SK-N-DZ (cell line): ENCODE data around the gene C2CD3. TPM values are rescaled to one million over a fixed set of nuclear protein-coding genes. Genes with fewer than 3 reads are reported as not detected.

Experiments
- DNase-seq: peaks from one replicate; pipeline ENCODE4 v3.0.0-alpha.2; 2015; ENCODE audit warnings: low spot score
- polyA plus RNA-seq, 2 experiments: library from polyadenylated mRNA; depleted of rRNA; stranded (reverse); fragments of >200 nt; gene quantifications; 2 replicates each; pipeline ENCODE4 v1.2.3, GENCODE V29; 2014

The C2CD3 gene
- 14.2 and 16.3 TPM in 2 replicates for polyA plus RNA-seq (2014; cell fraction: cytosol; rRNA removed)
- 5.4 and 9.6 TPM in 2 replicates for polyA plus RNA-seq (2014; cell fraction: nucleus; rRNA removed)

DNA sequence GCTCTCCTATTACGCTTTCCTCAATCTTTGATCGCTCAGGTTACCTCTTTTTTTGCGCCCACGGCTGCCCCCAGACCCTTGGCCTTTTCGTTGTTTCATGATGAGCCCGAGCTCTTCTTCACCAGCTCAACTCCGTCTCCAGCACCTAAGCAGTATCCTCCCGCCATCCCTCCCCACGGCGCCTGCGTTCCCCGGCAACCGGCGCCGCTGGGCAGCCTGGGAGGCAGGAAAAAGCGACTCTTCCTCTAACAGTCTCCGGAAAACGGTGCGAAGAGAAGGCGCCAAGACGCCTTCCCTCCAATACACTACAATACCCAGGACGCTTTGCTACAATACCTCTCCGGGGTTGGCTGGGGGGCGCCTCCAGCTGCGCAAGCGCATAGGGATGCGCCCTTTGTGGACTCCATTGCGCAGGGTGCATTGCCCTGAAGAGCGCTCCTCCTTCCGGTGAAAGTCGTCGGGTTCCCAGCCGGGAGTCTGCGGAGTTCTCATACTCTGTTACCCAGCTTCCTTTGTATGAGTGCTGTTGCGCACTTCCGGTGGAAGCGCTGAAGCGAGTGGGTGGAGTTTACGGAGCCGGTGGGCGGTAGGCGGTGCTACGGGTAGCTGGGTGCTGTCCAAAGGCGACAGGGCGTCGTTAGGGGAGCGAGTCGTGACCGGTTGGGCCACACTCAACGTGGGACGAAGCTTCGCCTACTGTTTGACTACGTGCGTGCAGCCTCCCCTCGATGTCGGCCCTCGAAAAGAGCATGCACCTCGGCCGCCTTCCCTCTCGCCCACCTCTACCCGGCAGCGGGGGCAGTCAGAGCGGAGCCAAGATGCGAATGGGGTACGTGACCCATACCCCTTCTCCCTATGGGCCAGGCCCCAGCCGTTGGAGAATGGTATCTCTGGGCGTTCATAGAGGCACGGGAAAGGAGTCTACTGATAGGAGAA is at the start of gene C2CD3, which contains the start of gene PPME1:
Gene C2CD3, minus strand, starts transcription at position 309 of the 936 bp plus-strand sequence. Its CDS starts 210 bp downstream, at position 99.
Gene PPME1, plus strand, starts transcription at position 596 of the 936 bp plus-strand sequence. Its CDS starts 133 bp downstream, at position 729.
- DNase-seq = peak; percentile 100

DNA sequence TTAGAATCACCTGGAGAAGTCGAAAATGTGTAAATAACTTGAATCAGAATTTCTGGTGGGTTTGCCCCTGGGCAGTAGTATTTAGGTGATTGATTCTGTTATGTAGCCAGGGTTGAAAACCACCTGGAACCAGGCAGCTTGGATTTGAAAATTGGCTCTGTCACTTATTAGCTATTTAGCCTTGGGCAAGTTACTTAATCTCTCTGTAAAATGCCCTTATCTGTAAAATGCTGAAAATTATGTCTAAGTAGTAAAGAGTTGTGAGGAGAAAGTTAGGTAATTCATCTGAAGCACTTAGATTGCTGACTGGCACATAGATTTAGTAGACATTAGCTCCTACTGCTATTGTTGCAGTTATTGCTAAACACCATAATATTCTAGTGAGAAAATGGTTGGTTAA is 49.6 kb upstream of the C2CD3 start:
- peak; percentile 79 for DNase-seq

DNA sequence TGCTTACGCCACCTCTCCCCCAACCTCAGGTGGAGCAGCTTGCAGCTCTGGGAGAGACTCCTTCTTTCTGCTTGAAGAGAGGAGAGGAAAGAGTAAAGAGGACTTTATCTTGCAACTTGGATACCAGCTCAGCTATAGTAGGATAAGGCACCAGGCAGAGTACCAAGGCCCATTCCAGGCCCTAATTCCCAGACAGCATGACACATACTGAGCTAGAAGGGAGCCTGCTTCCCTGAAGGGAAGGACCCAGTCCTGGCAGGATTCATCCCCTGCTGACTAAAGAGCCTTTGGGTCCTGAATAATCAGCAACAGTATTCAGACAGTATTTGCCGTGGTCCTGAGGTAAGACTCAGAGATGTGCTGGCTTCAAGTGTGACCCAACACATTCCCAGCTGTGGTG is 41.7 kb upstream of the C2CD3 start:
- no peak for DNase-seq

GRCh38 chr11:74208507-74208906 is 37.7 kb upstream of the C2CD3 start:
- DNase-seq = no peak

DNA sequence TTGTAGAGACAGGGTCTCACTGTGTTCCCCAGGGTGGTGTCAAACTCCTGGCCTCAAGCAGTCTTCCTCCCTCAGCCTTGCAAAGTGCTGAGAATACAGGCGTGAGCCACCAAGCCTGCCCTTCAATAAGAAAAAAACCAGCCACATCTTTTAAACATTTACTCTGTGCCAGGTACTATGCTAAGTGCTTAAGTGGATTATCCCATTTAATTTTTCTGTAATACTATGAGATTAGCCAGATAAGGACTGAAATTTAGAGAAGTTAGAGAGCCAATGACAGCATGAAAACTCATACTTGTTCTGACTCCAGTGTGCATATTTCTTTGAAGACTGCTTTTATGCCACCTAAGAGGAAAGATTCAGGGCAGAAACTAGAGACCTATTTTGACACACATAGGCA is 35.9 kb upstream of the C2CD3 start:
- DNase-seq = peak; percentile 68

- no peak for DNase-seq
These were observed 34.4 kb upstream of the C2CD3 start for GRCh38 chr11:74205181-74205580.

GRCh38 chr11:74204701-74205100 is 33.9 kb upstream of the C2CD3 start:
- DNase-seq = no peak

DNA sequence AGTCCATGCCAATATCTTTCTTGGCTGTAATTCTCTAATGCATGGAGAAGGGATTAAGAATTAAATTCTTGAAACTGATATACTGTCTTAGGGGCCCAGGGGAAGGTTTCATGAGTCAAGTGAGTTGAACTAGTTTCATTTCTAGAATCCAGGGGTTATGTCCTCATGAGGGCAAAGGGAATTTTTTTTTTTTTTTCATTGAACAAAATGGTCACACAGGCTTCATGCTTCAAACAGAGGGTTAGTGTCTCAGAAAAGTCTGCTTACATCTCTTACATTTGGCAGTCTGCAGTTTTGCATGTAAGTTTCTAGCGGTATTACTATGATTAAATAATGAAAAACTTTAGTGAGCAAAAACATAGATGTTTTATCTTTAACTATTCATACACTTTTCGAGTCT is 33.2 kb upstream of the C2CD3 start:
- no peak for DNase-seq

DNA sequence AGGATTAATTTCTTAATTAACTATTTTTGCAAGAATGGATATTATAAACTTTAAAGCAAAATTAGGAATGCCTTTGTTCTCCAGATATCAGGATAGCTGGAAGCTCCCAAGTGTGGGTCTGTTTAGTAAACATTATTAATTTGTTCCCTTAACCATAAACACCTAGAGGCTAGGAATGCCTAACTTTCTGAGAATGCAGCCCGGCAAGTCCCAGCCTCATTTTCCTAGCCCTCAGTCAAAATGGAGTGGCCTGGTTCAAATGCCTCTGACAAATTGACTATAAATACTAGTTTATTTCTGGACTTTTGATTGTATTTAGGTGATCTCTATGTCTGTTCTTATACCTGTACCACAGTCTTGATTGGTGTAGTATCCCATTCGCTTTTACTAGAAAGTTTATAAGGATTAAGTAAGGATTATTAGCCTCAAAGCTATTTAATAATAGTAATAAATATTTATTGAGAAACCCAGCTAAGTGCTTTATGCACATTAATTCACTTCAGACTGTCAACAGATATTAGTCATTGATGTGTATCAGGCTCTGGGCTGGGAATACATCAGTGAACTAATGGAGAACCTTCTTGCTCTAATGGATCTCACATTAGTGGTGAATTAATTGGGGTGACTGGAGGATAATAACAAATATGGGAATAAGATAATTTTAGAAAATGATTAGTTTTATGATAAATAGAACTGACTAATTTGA is 26.1 kb upstream of the C2CD3 start:
- DNase-seq = no peak

GRCh38 chr11:74195828-74196227 is 25.0 kb upstream of the C2CD3 start:
- DNase-seq = no peak

DNA sequence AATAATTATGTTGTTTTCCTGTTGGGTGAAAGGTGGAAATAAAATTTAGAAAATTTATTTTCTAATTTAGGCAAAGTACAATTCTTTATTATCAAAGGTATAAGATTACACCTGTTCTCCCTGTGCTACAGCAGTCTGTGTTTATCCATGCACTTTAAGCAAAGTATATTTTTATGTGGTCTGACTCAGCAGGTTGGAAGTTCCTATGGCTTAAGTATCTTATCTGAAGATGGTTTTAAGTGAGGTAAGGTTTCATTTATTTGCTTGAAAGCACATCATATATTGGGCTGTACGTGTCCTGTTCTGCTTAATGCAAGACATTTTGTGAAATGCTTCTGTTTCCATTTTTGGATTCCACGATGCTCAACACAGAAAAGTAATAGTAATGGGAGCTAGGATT is 14.9 kb upstream of the C2CD3 start:
- DNase-seq = no peak

DNA sequence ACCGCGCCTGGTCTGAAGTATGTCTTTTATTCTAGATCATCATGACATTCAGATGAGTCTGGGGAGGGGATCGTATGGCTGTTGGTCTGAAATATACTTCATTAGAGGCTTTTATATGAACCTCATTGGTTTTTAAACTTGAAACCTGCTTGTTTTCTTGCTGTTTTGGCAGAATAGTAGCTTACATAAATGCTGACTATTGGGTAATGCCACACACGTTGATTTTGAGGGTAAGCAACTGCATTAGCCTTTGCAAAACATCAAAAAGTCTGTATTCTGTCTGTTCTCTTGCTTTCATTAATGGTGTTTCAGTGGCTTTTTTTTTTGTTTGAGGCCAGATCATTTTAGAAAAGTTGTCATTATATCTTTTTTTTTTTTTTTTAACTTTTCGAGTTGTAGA is 14.5 kb upstream of the C2CD3 start:
- DNase-seq = no peak

- no peak for DNase-seq
These were observed 11.8 kb upstream of the C2CD3 start for GRCh38 chr11:74182635-74183034.

DNA sequence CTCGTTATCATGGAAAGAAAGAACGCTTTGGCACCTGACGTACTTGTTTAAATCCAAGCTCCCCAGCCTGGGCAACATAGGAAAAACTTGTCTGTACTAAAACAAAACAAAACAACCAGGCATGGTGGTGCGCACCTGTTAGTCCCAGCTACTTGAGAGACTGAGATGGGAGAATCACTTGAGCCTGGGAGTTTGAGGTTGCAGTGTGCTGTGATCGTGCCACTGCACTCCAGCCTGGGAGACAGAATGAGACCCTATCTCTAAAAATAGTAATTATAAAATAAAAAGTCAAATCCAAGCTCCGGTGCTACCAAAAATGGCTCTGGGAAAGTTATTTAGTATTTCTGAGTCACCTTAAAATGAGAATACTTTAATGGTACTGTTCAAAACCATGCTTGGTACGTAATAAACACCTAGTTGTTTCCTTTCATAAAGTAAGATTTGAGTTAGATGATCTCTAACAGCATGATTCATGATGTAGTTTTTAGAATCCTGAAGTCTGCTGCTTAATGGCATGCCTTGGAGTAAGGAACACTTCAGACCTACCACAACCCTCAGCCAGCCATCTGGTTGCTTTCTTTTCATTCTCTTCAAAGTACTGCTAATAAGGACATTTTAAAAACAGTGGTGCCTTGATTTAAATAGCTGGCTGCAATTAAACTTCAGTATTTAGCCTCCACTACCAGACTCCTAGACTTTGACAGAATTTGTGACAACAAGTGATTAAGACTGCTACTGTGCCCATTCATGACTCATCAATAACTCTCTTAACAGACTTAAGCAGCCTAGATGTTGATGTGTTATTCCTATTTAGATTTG is 8.6 kb upstream of the C2CD3 start:
- no peak for DNase-seq

- no peak for DNase-seq
These were observed 5.1 kb upstream of the C2CD3 start for GRCh38 chr11:74175920-74176319.

- no peak for DNase-seq
These were observed 1.2 kb upstream of the C2CD3 start for GRCh38 chr11:74171997-74172396.

DNA sequence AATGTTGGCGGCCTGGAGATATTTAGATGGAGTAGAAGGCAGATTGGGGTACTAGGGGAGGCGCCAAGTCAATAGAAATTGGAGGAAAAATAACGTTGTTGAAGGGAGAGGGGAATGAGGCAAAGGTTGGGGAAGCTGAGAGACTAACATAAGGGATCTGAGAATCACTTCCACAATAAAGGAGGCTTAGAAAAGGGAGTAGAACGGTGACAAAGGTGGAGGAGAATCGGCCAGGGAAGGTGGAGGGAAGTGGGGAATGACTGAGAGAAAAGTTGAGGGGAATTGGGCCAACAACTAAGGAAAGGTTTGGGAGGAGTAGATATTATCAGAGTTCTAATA is 797 bp upstream of the C2CD3 start:
- peak; percentile 6 for DNase-seq

DNA sequence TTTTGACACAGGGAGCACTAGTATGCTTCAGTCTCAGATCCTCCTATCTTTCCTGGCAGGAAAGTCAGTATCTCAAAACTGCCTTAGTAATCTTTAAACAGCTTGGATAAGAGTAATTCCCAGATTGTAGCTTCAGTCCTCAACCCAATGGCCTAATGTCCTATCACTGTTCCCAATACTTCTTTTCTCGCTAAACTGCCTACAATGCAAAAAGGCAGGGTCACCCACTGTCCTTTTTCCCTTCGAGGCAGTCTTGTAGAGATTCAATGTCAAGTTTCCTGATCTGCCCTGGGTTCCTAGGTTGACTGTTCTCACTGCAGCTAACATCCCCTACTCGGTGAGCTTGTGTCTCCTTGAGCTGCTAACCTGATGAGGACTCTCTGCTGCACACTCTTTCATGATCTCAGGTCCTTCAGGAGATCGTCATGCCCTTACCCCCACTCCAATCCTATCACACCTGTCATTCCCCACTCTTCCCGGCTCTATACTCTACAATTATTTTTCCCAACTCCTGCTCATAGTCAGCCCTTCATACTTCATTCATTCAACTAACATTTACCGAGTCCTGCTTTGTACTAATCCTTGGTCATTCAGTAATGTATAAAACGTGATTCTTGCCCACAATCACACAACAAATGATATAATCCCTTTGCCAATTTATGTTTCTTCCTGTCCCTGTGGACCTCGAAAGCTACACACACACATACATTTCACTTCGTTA is 904 bp downstream of the C2CD3 start:
- DNase-seq = peak; percentile 15

- DNase-seq = no peak
These were observed 2.0 kb downstream of the C2CD3 start for GRCh38 chr11:74168838-74169237.

DNA sequence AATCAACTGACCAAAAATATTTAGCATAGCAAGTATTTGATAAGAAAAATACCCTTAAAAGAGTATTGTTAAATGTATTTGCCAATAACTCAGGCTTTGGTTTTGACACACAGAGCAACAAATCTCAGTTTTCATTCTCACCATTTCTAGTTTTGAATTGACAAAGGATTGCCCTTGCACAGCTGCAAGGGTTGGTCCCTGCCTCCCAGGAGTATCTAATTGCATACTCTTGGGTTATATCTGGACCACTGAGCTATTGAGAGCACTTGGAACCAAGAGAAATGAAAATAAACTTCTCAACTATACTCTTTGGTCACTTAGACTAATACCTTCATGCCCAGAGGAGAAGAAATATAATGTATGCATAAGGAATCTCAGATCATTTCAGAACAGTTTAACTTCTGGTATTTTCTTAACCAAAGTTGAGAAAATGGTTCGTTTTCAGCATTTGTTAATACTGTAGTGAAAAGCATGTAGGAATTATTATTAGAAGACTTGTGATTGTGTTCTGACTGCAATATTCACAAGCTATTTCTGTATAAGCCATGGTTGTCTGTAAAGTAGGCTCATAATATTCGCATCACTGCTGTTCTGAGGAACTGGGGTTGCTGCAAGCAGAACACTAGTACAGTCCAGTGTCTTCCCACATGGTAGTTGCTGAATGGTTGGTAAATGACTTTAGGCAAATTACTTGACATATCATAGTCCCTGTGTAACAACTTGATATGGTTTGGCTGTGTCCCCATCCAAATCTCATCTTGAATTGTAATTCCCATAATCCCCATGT is 7.9 kb downstream of the C2CD3 start:
- DNase-seq = no peak
